Stomach (tissue), 9 donors: ENCODE results near the gene NFATC2. TPM values are rescaled to one million over a fixed set of nuclear protein-coding genes. Genes with fewer than 3 reads are reported as not detected.
A peak's percentile ranks its signal among the peaks of the same experiment; 100 is the strongest.

ENCODE experiments used
- DNase-seq, 2 donors: peaks; one replicate each; pipeline versions ENCODE4 v3.0.0 to v3.0.0-alpha.2; 2013 to 2019
- H3K27ac ChIP-seq, 5 donors: fragments of 200-600 bp in 4 of 5; sonication (generic) in 4 of 5; one replicate each; pipeline ENCODE4 v1.5.1; 2013 to 2019; ENCODE audit warnings: mild to moderate bottlenecking in 1 of 5, moderate library complexity in 1 of 5
- H3K27me3 ChIP-seq, 3 donors: fragments of 200-600 bp; sonication (generic); one replicate each; pipeline ENCODE4 v1.5.1; 2017 to 2019; ENCODE audit warnings: mixed run types in 1 of 3
- H3K36me3 ChIP-seq, 4 donors: fragments of 200-600 bp; sonication (generic); 1 replicate in 3 of 4; 2 replicates in 1 of 4; pipeline ENCODE4 v1.5.1; 2016 to 2019
- H3K4me1 ChIP-seq, 4 donors: fragments of 200-600 bp; sonication (generic); one replicate each; pipeline ENCODE4 v1.5.1; 2016 to 2019
- H3K4me3 ChIP-seq, 4 donors: fragments of 200-600 bp; sonication (generic) in 3 of 4; one replicate each; pipeline ENCODE4 v1.5.1; 2016 to 2019; ENCODE audit warnings: mild to moderate bottlenecking in 1 of 4
- H3K9me3 ChIP-seq, 4 donors: fragments of 200-600 bp; sonication (generic); one replicate each; pipeline ENCODE4 v1.5.1; 2016 to 2019
- CTCF ChIP-seq, 7 experiments: fragments of 450-650 bp in 4 of 7; fragments of 200-600 bp in 3 of 7; sonication (generic) in 3 of 7; IDR thresholded peaks; one replicate each; pipeline ENCODE4 v1.5.1; 2016 to 2019; ENCODE audit warnings: antibody characterized with exemption in 7 of 7, control low read depth in 2 of 7, mild to moderate bottlenecking in 1 of 7
- EP300 ChIP-seq: sonication (generic); formaldehyde crosslinking; IDR thresholded peaks from one replicate; pipeline ENCODE4 v1.6.1; 2017; ENCODE audit warnings: antibody characterized with exemption
- POLR2A ChIP-seq, 4 donors: fragments of 450-650 bp; IDR thresholded peaks; one replicate each; pipeline ENCODE4 v1.6.1; 2016; ENCODE audit warnings: antibody characterized with exemption in 4 of 4, control low read depth in 2 of 4, mild to moderate bottlenecking in 1 of 4, moderate library complexity in 1 of 4
- POLR2AphosphoS5 ChIP-seq, 3 donors: sonication (generic); formaldehyde crosslinking; IDR thresholded peaks; one replicate each; pipeline ENCODE4 v1.6.1; 2016; ENCODE audit warnings: antibody characterized with exemption in 3 of 3
- WGBS, 5 donors: extraction: QIAGEN DNeasy Blood & Tissue Kit in 3 of 5; methylation state at CpG; one replicate each; pipeline versions ENCODE4 v1.1.5 to v1.1.7; 2013 to 2018; 5-methylcytosine and 5-hydroxymethylcytosine counted together
- intact Hi-C: fragments of 100-400 bp; cut with DNase I; formaldehyde crosslinking; loops from one replicate; pipeline ENCODE4 v1.15.1; 2023; ENCODE audit warnings: low total_unique reads
- polyA plus RNA-seq, 3 donors: library from polyadenylated mRNA; stranded (reverse); fragments of 200-250 nt; gene quantifications; one replicate each; pipeline ENCODE4 v1.2.3, GENCODE V29; 2013
- total RNA-seq, 5 donors: library from RNA; depleted of rRNA; stranded (reverse); fragments of >200 nt; gene quantifications; one replicate each; pipeline versions ENCODE4 v1.1.0 to v1.2.3, GENCODE V29; 2014 to 2016
- donor health status: healthy with polysubstance abuse.
- donor health status: Bipolar disorder and iron deficiency.
- donor health status: healthy.

NFATC2 gene
- total and polyA plus RNA-seq, 8 donors = 1.4 to 31.9 (median 8.6) TPM

GRCh38 chr20:51412951-51413481 lies 129.5 kb downstream of the NFATC2 start:
- Histone ChIP-seq H3K4me3 (no peak overlapping the region), H3K27ac (peak overlapping the region in 4 of 5 donors; percentile 1 to 56 (median 48)), H3K36me3 (peaks cover 0 to 15% (median 13%) of the 10 kb centered on the region in 4 donors), H3K27me3 (no peaks in the 10 kb centered on the region), H3K9me3 (no peaks in the 10 kb centered on the region), H3K4me1 (peaks cover 0 to 23% (median 18%) of the 10 kb centered on the region in 4 donors)
- intact Hi-C loops = no loop called here
- no peak for DNase-seq
- WGBS, 5 donors = 35 to 60% (median 49%) methylated on average over 5 to 15 of the region's 15 CpGs
- TF ChIP-seq POLR2AphosphoS5 (IDR thresholded peaks at IDR 0.05) (no peak), POLR2A (IDR thresholded peaks at IDR 0.05) (no peak), CTCF (IDR thresholded peaks at IDR 0.05) (no peak), EP300 (no peak)

DNA sequence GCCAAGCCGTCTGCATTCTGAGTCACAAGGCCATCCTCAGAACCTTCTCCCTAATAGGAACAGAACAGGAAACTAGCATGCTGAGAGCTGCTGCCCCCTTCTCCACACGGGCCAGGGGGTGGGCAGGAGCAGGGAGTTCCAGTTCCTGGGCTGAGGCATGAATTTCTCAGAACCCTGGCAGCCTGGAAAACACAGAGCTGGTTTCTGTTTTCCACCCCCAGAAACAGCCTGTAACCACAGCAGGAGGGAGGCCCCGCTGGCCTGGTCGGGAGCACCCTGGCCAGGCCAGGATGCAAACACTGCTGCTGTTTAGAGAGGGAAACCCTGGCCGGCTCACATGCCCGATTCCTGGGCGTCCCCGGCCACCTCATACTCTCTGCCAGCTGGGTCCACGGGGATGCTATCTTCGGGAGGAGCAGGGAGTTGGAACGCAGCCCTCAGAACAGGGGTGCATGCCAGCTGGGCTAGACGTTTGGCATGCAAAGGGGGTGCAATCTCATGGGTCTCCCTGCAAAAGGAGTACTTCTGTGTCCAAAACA lies 130.1 kb downstream of the NFATC2 start:
- H3K36me3 ChIP-seq = peaks cover 0 to 18% (median 14%) of the 10 kb centered on the region in 4 donors
- no peaks in the 10 kb centered on the region for H3K27me3 ChIP-seq
- H3K27ac ChIP-seq = peak overlapping the region in 3 of 5 donors; percentile 35 to 52 (median 49)
- peaks cover 0 to 23% (median 18%) of the 10 kb centered on the region in 4 donors for H3K4me1 ChIP-seq
- 13 to 29% (median 23%) methylated on average over 7 to 12 of the region's 12 CpGs for WGBS, 5 donors
- no peaks in the 10 kb centered on the region for H3K9me3 ChIP-seq
- peak in 1 of 2 donors; percentile 72 for DNase-seq
- H3K4me3 ChIP-seq = no peak overlapping the region
- intact Hi-C loops = no loop called here
- TF ChIP-seq CTCF (IDR thresholded peaks at IDR 0.05) (no peak), POLR2AphosphoS5 (IDR thresholded peaks at IDR 0.05) (no peak), EP300 (no peak), POLR2A (IDR thresholded peaks at IDR 0.05) (no peak)

GRCh38 chr20:51411870-51412269 lies 130.6 kb downstream of the NFATC2 start:
- WGBS, 5 donors = 77 to 100% (median 95%) methylated on average over 1 of the region's 1 CpG
- H3K9me3 ChIP-seq = no peaks in the 10 kb centered on the region
- H3K4me3 ChIP-seq = no peak overlapping the region
- peaks cover 0 to 23% (median 17%) of the 10 kb centered on the region in 4 donors for H3K4me1 ChIP-seq
- H3K36me3 ChIP-seq = peaks cover 0 to 24% (median 17%) of the 10 kb centered on the region in 4 donors
- H3K27me3 ChIP-seq = no peaks in the 10 kb centered on the region
- no peak for TF ChIP-seq POLR2A (IDR thresholded peaks at IDR 0.05)
- TF ChIP-seq POLR2AphosphoS5 (IDR thresholded peaks at IDR 0.05) = no peak
- no peak for TF ChIP-seq CTCF (IDR thresholded peaks at IDR 0.05)
- TF ChIP-seq EP300 = no peak
- H3K27ac ChIP-seq = peak overlapping the region in 3 of 5 donors; percentile 35 to 52 (median 49)
- no peak for DNase-seq
- intact Hi-C loops = no loop called here

- WGBS, 5 donors = 78 to 96% (median 90%) methylated on average over 4 of the region's 4 CpGs
- Histone ChIP-seq H3K27ac (peak overlapping the region in 1 of 5 donors; percentile 4), H3K36me3 (peaks cover 0 to 34% (median 23%) of the 10 kb centered on the region in 4 donors), H3K27me3 (no peaks in the 10 kb centered on the region), H3K4me3 (no peak overlapping the region), H3K4me1 (peaks cover 0 to 23% (median 16%) of the 10 kb centered on the region in 4 donors), H3K9me3 (no peaks in the 10 kb centered on the region)
- intact Hi-C loops = no loop called here
- no peak for DNase-seq
- TF ChIP-seq POLR2AphosphoS5 (IDR thresholded peaks at IDR 0.05) = no peak
- TF ChIP-seq CTCF (IDR thresholded peaks at IDR 0.05) = no peak
- TF ChIP-seq POLR2A (IDR thresholded peaks at IDR 0.05) = no peak
- TF ChIP-seq EP300 = no peak
Observed at GRCh38 chr20:51410586-51411325, 131.8 kb downstream of the NFATC2 start.
